HCT116 (cell line): ENCODE results near the gene SLC1A1.

Source experiments
- CTCF ChIP-seq, 3 experiments: fragments of 200-600 bp in 1 of 3; sonication (generic) in 1 of 3; IDR thresholded peaks in 2 of 3; conservative IDR thresholded peaks in 1 of 3; 2 replicates each; pipeline ENCODE4 v1.5.1; 2012 to 2017; ENCODE audit warnings: low read depth in 2 of 3, low read length in 2 of 3, antibody characterized with exemption in 1 of 3, borderline replicate concordance in 1 of 3, control low read depth in 1 of 3, mild to moderate bottlenecking in 1 of 3, mixed read lengths in 1 of 3, mixed run types in 1 of 3, moderate library complexity in 1 of 3; ENCODE audit not compliant: insufficient read depth in 1 of 3
- EZH2 ChIP-seq: fragments of 200-600 bp; sonication (generic); IDR thresholded peaks from 2 replicates; pipeline ENCODE4 v1.6.1; 2017; ENCODE audit warnings: antibody characterized with exemption, mixed run types
- EZH2phosphoT487 ChIP-seq: fragments of 200-600 bp; IDR thresholded peaks from 2 replicates; pipeline ENCODE4 v1.6.1; 2018; ENCODE audit warnings: antibody characterized with exemption, borderline replicate concordance
- POLR2A ChIP-seq: IDR thresholded peaks from 2 replicates; pipeline ENCODE4 v1.7.0; 2011; ENCODE audit warnings: borderline replicate concordance; ENCODE audit not compliant: insufficient read depth, insufficient read length; ENCODE audit errors: extremely low read depth
- SRF ChIP-seq: IDR thresholded peaks from 2 replicates; pipeline ENCODE4 v1.6.1; 2012; ENCODE audit warnings: low read depth
- ZFX ChIP-seq: fragments of 450-650 bp; IDR thresholded peaks from 2 replicates; pipeline ENCODE4 v1.6.1; 2017

GRCh38 chr9:4549751-4550295, 59.6 kb downstream of the SLC1A1 start:
- TF ChIP-seq CTCF (IDR thresholded peaks at IDR 0.05 in 2 of 3, conservative IDR thresholded peaks at IDR 0.05 in 1 of 3; ENCODE audit: borderline replicate concordance in 1 of 3, insufficient read depth in 1 of 3, low read depth in 2 of 3, low read length in 2 of 3) = no peak
- TF ChIP-seq SRF = no peak
- TF ChIP-seq ZFX = no peak
- no peak for TF ChIP-seq EZH2phosphoT487
- no peak for TF ChIP-seq POLR2A
- no peak for TF ChIP-seq EZH2
